GM06990 (cell line): Measurements from ENCODE around the gene NDST1.
"Not testable (repeated sequence)": the region's sequence is repeated elsewhere in the genome, so short reads cannot be mapped to it uniquely, and the experiment has no call there.

Experiments
- DNase-seq: peaks from one replicate; pipeline ENCODE4 v3.0.0-alpha.2; 2011; ENCODE audit not compliant: insufficient read length; ENCODE audit errors: extremely low read depth
- H3K27me3 ChIP-seq: replicated peaks from 2 replicates; pipeline ENCODE4 v1.6.0; 2011; ENCODE audit warnings: low read length; ENCODE audit not compliant: control insufficient read depth, insufficient read depth
- H3K36me3 ChIP-seq: 2 replicates; pipeline ENCODE4 v1.5.1; 2011; ENCODE audit warnings: low read length; ENCODE audit not compliant: control insufficient read depth, insufficient read depth
- H3K4me3 ChIP-seq: replicated peaks from 2 replicates; pipeline ENCODE4 v1.5.1; 2011; ENCODE audit warnings: low read depth, mild to moderate bottlenecking, control low read depth, low read length
- TF ChIP-seq, protein P1 (sequence below): IDR thresholded peaks from 2 replicates; pipeline ENCODE4 v1.5.1; 2011; ENCODE audit warnings: low read length, control low read depth, mild to moderate bottlenecking, inconsistent platforms; ENCODE audit not compliant: insufficient read depth, poor library complexity, severe bottlenecking

Gene NDST1

DNA sequence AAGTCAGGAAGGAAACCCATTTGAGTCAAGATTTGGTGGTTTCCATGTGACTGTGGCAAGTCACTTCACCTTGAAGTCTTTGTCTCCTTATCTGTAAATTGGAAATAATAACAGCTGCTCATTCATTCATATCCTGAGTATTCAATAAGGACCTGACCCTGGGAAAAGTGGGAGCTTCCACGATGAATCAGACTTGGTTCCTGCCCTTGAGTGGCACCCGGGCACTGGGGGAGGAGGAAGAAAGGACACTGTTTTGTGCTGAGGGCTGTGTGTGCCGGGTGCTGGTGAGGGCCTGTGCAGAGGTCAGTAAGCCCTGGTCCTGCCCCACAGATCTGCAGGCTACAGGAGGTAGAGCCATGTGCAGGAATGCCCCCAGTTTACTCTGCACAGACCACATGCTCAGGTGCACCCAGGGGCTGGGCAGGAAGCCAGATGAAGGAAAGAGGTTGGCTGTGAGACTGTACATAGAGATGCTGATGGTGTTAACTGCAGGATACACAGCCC lies 6.8 kb downstream of the NDST1 start:
- no peak for DNase-seq
- Histone ChIP-seq H3K36me3 (no peaks in the 10 kb centered on the region), H3K27me3 (no peaks in the 10 kb centered on the region), H3K4me3 (no peak overlapping the region)
- TF ChIP-seq, protein P1, sequence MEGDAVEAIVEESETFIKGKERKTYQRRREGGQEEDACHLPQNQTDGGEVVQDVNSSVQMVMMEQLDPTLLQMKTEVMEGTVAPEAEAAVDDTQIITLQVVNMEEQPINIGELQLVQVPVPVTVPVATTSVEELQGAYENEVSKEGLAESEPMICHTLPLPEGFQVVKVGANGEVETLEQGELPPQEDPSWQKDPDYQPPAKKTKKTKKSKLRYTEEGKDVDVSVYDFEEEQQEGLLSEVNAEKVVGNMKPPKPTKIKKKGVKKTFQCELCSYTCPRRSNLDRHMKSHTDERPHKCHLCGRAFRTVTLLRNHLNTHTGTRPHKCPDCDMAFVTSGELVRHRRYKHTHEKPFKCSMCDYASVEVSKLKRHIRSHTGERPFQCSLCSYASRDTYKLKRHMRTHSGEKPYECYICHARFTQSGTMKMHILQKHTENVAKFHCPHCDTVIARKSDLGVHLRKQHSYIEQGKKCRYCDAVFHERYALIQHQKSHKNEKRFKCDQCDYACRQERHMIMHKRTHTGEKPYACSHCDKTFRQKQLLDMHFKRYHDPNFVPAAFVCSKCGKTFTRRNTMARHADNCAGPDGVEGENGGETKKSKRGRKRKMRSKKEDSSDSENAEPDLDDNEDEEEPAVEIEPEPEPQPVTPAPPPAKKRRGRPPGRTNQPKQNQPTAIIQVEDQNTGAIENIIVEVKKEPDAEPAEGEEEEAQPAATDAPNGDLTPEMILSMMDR: no peak

DNA sequence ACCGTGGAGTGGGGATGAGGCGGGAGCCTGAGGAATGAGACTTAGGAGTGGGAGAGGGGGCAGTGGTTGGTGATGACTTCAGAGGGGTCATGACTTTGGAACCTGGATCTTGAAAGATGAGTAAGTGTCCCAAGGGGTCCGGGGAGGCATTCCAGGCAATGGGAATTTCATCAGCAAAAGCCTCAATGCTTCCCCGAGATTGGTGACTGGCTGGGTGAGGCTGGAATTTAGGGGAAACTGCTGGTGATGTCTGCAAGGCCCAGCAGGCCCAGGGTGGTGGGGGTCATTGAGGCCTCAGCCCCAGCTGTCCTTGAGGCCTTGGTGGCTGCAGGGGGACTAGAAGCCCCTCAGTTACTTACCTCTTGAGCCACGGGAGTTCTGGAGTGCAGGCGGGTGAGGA lies 7.5 kb downstream of the NDST1 start:
- Histone ChIP-seq H3K4me3 (no peak overlapping the region), H3K27me3 (no peaks in the 10 kb centered on the region), H3K36me3 (no peaks in the 10 kb centered on the region)
- no peak for DNase-seq
- TF ChIP-seq, protein P1: no peak

DNA sequence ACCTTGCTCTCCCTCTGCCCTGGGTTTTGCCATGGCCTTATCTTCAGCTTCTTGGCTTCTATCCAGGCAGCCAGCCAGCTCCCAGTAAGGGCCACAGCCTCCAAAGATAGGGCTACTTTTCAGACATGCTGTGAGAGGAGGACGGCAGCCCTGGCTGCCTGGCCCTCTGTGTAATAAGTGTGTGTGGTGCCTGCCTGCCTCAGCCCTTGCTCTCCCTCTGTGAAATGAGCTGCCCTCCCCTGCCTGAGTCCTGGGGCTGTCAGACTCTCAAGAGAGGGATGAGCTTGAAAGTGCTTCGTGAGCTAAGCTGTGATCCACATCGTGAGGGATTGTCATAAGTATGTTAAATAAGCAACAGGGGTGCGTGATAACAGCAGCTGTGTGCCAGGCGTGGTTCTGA lies 8.1 kb downstream of the NDST1 start:
- Histone ChIP-seq H3K4me3 (no peak overlapping the region), H3K36me3 (no peaks in the 10 kb centered on the region), H3K27me3 (no peaks in the 10 kb centered on the region)
- DNase-seq: no peak
- TF ChIP-seq, protein P1: no peak

DNA sequence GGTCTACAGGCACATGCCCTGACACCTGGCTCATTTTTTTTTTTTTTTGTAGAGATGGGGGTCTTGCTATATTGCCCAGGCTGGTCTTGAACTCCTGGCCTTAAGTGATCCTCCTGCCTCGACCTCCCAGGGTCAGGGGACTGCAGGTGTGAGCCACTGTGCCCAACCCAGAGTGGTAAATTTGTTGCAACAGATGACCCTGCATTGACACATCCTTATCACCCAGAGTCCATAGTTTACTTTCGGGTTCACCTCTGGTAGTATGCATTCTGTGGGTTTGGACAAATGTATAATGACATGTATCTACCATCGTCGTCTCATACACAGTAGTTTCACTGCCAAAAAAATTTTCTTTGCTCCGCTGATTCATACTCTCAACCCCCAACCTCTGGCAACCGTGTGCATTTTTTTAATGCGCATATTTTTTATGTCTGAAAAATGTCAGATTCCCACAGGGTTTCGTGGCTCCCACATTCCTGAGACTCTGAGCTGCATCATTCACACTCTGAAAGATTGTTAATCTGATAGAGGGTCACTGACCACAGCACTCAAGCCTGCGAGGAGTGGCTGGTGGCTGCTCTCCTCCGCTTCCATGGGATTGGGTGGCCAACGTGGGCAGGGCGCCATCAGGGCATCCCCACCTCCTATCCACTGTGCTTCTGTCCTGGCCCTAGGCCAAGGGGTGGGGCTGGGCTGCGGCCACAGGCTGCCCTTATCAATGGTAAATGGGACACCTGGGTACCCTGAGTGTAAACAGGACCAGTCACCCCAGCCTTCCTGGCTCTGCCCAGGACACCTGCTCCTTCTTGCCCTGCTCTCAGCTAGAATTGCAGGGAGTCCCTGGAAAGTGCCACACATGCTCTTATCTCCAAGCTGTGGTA lies 9.6 kb downstream of the NDST1 start:
- H3K27me3 ChIP-seq: no peaks in the 10 kb centered on the region
- H3K36me3 ChIP-seq: peaks cover 2% of the 10 kb centered on the region
- H3K4me3 ChIP-seq: no peak overlapping the region
- no peak for DNase-seq
- TF ChIP-seq, protein P1: no peak

DNA sequence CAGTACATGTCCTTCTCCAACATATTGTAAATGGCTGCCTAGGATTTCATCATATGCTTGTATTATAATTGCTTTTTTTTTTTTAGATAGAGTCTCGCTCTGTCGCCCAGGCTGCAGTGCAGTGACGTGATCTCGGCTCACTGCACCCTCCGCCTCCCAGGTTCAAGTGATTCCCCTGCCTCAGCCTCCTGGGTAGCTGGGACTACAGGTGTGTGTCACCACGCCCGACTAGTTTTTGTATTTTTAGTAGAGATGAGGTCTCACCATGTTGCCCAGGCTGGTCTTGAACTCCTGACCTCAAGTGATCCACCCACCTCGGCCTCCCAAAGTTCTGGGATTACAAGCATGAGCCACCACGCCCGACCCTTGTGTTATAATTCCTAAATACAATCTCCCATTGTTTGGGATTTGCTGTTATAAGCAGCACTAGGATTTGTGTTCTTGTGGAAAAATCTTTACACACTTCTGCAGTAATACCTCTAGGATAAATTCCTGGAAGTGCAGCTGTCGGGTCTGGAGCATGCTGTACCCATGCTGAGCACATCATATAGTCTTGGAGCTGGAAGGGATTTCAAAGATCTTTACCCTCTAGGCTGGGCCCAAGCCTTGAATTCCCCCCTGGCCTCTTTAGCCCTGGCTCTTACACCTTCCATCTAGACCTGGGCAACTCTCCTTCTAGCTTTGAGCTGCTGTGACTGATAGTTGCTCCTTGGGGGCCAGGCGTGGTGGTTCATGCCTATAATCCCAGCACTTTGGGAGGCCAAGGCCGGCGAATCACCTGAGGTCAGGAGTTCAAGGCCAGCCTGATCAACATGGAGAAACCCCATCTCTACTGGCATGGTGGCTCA lies 11.0 kb downstream of the NDST1 start:
- not testable (repeated sequence) for H3K36me3 ChIP-seq, H3K4me3 ChIP-seq, H3K27me3 ChIP-seq, DNase-seq

DNA sequence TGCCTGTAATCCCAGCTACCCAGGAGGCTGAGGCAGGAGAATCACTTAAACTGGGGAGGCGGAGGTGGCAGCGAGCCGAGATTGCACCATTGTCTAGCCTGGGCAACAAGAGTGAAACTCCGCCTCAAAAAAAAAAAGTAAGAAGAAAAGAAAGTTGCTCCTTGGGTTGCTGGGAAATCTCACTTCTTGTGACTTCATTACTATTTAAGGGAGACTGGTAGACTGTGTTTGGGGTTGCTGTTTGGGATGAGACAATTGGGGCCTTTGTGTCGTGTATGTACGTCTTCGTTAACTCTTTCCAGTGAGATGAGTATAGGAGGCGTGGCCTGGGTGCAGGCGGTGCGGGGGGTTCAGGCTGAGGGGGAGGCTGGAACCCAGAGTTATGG lies 11.6 kb downstream of the NDST1 start:
- TF ChIP-seq, protein P1: no peak
- no peak for DNase-seq
- Histone ChIP-seq H3K27me3 (no peaks in the 10 kb centered on the region), H3K36me3 (peaks cover 2% of the 10 kb centered on the region), H3K4me3 (no peak overlapping the region)
